HG03439 (cell line): Measurements from ENCODE around the gene DAAM1.

ENCODE experiments used
- ATAC-seq: cut with Tn5 transposase; IDR thresholded peaks from one replicate; pipeline ENCODE4 v1.9.1; 2021; ENCODE audit warnings: mild to moderate bottlenecking, moderate library complexity; ENCODE audit not compliant: unreplicated experiment

Gene DAAM1

GRCh38 chr14:59356767-59357166, 168.3 kb downstream of the DAAM1 start:
- ATAC-seq = peak; percentile 75

GRCh38 chr14:59358102-59358501, 169.6 kb downstream of the DAAM1 start:
- no peak for ATAC-seq

- ATAC-seq = no peak
Measured at GRCh38 chr14:59358784-59359183, 170.3 kb downstream of the DAAM1 start.

- ATAC-seq = no peak
Measured at GRCh38 chr14:59359431-59360124, 171.1 kb downstream of the DAAM1 start.

GRCh38 chr14:59360233-59360632, 171.8 kb downstream of the DAAM1 start:
- no peak for ATAC-seq

GRCh38 chr14:59360923-59361794, 172.7 kb downstream of the DAAM1 start:
- no peak for ATAC-seq

- ATAC-seq = no peak
Measured at GRCh38 chr14:59362513-59362912, 174.0 kb downstream of the DAAM1 start.

GRCh38 chr14:59363531-59364226, 175.2 kb downstream of the DAAM1 start:
- ATAC-seq = no peak

GRCh38 chr14:59370158-59370742, 181.8 kb downstream of the DAAM1 start:
- ATAC-seq = no peak

- ATAC-seq = no peak
Measured at GRCh38 chr14:59371771-59372170, 183.3 kb downstream of the DAAM1 start.

GRCh38 chr14:59374048-59374447, 185.6 kb downstream of the DAAM1 start:
- no peak for ATAC-seq

GRCh38 chr14:59376686-59377085, 188.2 kb downstream of the DAAM1 start:
- no peak for ATAC-seq

GRCh38 chr14:59377491-59377890, 189.0 kb downstream of the DAAM1 start:
- no peak for ATAC-seq

- ATAC-seq = no peak
Measured at GRCh38 chr14:59377991-59378601, 189.6 kb downstream of the DAAM1 start.

- ATAC-seq = no peak
Measured at GRCh38 chr14:59389936-59390335, 201.5 kb downstream of the DAAM1 start.

- ATAC-seq = no peak
Measured at GRCh38 chr14:59391388-59391787, 202.9 kb downstream of the DAAM1 start.

GRCh38 chr14:59394268-59394667, 205.8 kb downstream of the DAAM1 start:
- ATAC-seq = no peak

- no peak for ATAC-seq
Measured at GRCh38 chr14:59395672-59396071, 207.2 kb downstream of the DAAM1 start.

GRCh38 chr14:59398841-59399240, 210.4 kb downstream of the DAAM1 start:
- ATAC-seq = no peak

GRCh38 chr14:59406454-59407245, 218.2 kb downstream of the DAAM1 start:
- no peak for ATAC-seq
